Activated CD8-positive, alpha-beta memory T cell treated with anti-CD3 and anti-CD28 coated beads for 1 hour (primary cell): ENCODE data around the gene PRF1.
A peak's percentile ranks its signal among the peaks of the same experiment; 100 is the strongest.
"Not testable (repeated sequence)": the region's sequence is repeated elsewhere in the genome, so short reads cannot be mapped to it uniquely, and the experiment has no call there.

Experiments
- DNase-seq, 2 donors: peaks; one replicate each; pipeline ENCODE4 v3.0.0-alpha.2; 2020; ENCODE audit warnings: low read depth in 1 of 2; ENCODE audit errors: extremely low read depth in 1 of 2

The PRF1 gene

GRCh38 chr10:70617798-70618568, 15.4 kb upstream of the PRF1 start:
- DNase-seq = no peak

DNA sequence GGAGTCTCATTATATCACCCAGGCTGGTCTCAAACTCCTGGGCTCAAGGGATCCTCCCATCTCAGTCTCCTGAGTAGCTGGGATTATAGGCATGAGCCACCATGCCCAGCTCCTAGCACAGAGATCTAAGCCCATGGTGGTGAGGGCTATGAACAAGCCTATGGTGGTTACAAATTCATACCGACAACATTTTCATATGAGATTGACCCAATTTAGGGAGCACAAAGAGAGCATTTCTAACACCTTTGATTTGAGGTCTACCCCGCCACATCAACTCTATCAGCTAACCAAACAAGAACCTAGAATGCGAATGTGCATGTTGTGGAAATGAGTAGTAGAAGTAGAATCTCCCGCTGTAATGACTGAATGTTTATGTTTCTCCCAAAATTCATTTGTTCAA, 14.2 kb upstream of the PRF1 start:
- DNase-seq = no peak

GRCh38 chr10:70615784-70616522, 13.4 kb upstream of the PRF1 start:
- DNase-seq = no peak

- DNase-seq = no peak
Observed at GRCh38 chr10:70615211-70615610, 12.7 kb upstream of the PRF1 start.

DNA sequence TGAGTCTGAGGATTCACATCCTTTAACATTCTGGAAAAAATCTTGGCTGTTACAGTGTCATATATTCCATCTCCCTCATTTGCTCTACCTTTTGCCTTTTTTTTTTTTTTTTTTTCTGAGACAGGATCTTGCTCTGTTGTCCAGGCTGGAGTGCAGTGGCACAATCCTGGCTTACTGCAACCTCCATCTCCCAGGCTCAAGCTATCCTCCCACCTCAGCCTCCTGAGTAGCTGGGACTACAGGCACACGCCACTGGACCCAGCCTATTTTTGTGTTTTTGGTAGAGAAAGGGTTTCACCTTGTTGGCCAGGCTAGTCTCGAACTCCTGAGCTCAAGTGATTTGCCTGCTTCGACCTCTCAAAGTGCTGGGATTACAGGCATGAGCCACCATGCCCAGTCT, 11.8 kb upstream of the PRF1 start:
- not testable (repeated sequence) for DNase-seq

DNA sequence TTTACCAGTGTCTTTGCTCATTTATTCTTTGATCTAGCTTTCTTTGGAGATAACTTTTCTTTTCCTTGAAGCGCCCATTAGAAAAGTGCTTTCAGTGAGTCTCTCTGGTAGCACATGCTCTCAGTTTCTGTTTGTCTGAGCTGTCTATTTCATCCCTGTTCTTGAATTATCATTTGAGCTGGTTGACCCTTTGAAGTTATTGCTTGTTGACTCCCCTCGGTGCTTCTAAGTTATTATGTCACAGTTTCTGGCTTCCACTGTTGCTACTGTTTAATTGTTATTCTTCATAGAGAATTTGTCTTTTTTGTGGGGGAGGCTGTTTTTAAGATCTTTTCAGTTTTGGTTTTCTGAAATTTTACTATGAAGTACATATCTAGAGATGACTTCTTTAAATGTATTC, 11.4 kb upstream of the PRF1 start:
- no peak for DNase-seq

- no peak for DNase-seq
Observed at GRCh38 chr10:70607936-70608335, 5.4 kb upstream of the PRF1 start.

DNA sequence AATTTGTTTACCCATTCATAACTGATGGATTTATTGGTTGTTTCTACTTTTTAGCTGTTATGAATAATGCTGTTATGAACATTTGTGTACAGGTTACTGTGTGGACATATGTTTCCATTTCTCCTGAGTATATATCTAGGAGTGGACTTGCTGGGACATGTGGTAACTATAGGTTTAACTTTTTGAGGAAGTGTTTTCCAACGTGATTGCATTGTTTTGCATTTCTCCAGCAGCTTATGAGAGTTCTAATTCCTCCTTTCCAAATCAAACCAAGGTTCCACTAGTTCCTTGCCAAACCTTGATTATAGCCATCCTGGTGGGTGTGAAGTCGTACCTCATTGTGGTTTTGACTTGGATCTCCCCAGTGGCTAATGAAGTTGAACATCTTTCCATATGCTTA, 2.6 kb upstream of the PRF1 start:
- DNase-seq = no peak

GRCh38 chr10:70604106-70604505, 1.6 kb upstream of the PRF1 start:
- DNase-seq = no peak

DNA sequence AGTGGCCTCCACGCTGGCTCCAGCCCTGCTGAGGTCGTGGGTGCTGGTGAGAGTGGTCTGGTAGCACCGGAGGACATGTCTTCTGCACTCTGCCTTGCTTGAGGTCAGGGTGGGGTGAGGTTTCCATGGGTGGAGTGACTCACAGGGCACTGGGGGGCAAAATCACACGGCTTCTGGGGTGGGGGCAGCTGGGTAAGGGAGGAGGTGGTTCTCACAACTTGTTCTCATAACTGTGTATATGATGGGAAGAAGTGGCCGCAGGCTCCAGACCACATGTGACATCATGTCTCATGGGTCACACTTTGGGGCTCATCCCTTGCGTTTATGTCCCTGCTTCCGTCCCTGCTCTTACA, 884 bp upstream of the PRF1 start:
- peak in 1 of 2 donors; percentile 38 for DNase-seq

- DNase-seq = no peak
Observed at GRCh38 chr10:70601746-70602145, 795 bp downstream of the PRF1 start.

DNA sequence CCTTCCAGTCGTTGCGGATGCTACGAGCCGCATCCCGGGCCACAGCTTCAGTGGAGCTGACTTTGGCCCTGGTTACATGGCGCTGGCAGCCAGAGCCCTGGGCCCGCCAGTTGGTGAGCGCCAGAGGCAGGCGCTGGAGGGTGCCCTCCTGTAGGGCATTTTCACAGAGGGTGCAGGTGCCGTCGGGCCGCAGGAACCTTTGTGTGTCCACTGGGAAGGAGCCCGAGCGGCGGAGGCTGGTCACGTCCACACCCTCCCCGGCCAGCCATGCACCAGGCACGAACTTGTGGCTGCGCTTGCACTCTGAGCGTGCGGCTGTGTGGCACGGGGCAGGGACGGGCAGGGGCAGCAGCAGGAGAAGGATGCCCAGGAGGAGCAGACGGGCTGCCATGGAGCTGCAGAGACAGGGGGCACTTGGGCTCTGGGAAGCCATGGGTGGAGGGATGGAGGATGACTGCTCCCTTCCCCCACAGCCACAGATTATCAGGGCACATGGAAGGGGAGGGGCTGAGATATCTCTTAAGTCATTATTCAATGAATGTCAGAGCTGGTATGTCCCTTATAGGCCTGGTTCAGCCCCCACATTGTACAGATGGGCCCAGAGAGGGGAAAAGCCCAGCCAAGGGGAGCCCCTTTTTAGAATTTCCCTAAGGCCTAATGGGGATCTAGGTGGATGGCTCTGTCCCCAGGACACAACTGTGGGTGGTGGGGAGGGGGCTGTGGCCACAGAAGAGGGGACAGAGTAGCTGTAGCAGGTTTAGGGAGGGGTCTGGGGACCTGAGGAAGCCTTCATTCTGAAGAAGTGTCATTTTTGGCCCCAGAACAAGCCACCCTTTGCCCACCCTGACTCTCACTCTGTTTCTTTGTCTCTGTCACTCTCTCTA, 1.8 kb downstream of the PRF1 start:
- DNase-seq = no peak

- no peak for DNase-seq
Observed at GRCh38 chr10:70599791-70600190, 2.8 kb downstream of the PRF1 start.

GRCh38 chr10:70599319-70599718, 3.2 kb downstream of the PRF1 start:
- no peak for DNase-seq

DNA sequence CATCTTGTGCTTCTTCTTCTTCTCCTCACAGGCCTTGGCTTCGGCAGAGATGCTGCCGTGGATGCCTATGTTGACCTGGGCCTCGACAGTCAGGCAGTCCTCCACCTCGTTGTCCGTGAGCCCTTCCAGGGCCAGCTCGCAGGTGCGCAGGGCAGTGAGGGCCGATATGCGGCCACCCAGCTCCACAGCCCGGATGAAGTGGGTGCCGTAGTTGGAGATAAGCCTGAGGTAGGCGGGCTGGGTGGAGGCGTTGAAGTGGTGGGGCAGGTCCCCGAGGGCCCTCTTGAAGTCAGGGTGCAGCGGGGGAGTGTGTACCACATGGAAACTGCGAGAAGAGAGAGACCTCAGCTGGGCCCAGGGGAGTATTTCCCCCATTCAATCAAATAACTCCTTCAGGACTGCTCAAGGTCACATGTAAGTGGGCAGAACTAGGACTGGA, 3.7 kb downstream of the PRF1 start:
- no peak for DNase-seq

DNA sequence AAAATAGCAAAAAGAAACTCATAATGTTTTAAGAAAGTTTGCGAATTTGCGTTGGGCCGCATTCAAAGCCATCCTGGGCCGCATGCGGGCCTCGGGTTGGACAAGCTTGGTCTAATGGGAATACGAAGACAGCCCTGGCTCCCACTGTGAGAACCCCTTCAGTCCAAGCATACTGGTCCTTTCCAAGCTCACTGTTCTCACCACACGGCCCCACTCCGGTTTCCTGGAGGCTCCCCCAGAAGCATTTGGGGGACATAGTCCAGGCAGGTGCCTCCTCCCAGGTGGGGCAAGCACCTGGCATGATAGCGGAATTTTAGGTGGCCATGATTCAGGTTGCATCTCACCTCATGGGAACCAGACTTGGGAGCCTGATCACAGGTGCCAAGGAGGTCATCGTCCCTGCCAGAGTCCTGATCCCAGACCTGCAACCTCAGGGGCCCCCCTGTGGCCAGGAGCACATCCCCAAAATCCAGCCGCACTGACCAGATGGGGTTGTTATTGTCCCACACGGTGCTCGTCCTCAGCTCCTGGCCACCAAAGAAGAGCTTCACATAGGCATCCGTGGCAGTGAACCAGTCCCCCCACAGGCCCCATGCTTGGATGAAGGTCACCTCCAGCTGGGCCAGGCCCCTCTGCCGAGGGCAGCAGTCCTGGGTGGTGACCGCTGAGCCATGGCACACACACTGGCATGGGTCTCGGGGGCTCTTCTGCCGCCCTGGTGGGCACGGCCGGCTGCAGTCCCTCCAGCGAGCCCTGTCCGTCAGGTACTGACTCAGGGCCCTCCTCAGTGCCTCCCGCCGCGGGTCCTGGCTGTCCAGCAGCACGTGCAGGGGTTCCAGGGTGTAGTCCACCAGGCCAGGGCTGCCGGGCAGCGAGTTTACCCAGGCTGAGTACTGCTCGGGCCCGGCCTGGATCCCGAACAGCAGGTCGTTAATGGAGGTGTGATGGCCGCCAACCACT, 4.4 kb downstream of the PRF1 start:
- no peak for DNase-seq

GRCh38 chr10:70596860-70597809, 5.4 kb downstream of the PRF1 start:
- DNase-seq = no peak

DNA sequence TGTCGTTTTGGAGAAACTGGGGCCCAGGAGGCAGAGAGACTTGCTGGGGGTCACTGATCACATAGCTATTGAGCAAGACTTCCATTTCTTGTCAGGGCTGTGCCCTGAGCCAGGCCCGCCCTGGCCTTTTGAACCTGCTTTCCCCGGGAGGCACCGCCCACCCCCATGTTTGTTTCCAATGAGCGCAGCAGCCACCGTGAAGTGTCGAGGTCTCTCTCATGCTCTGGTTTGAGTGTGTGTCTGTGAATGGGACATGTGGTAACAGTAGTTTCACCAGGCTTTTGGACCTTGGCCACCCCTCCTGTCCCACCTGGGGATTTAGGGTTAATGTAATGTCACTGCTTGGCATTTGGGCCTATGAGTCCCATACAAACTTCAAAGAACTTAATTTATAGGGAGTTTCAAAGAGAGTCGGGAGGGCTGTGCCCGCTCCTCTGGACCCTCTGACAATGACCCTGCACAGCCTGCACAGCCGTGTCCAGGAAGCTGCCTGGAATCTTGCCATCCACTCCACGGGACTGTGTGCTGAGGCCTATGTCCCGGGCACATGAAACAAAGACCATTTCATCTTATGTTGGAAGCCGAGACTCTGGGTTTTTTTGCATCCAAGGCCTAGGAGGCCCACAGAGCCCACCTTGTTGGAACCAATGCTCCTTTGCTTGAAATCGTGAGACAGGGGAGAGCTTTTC, 6.3 kb downstream of the PRF1 start:
- DNase-seq = no peak

- DNase-seq = no peak
Observed at GRCh38 chr10:70595566-70596016, 7.0 kb downstream of the PRF1 start.
